GM23338 (cell line): Measurements from ENCODE around the gene ACSF3. TPM values are rescaled to one million over a fixed set of nuclear protein-coding genes. Genes with fewer than 3 reads are reported as not detected.

Source experiments
- ATAC-seq: fragments of 200-7000 bp; cut with Tn5 transposase; 3 replicates; pipeline ENCODE4 v1.9.1; 2020
- DNase-seq: peaks from one replicate; pipeline ENCODE4 v3.0.0-alpha.2; 2015; ENCODE audit warnings: low spot score
- H2AFZ ChIP-seq: fragments of 200-600 bp; sonication (generic); 2 replicates; pipeline ENCODE4 v1.8.0; 2016; ENCODE audit warnings: antibody characterized with exemption, mild to moderate bottlenecking, moderate library complexity
- H3F3A ChIP-seq: fragments of 200-600 bp; sonication (generic); replicated peaks from 2 replicates; pipeline ENCODE4 v1.8.0; 2017; ENCODE audit warnings: antibody characterized with exemption, mixed run types, low read depth
- H3K27ac ChIP-seq: fragments of 200-600 bp; sonication (generic); 2 replicates; pipeline ENCODE4 v1.6.1; 2016; ENCODE audit warnings: low read depth
- H3K27me3 ChIP-seq: fragments of 200-600 bp; sonication (generic); 2 replicates; pipeline ENCODE4 v1.8.0; 2016; ENCODE audit warnings: mild to moderate bottlenecking, mixed run types, moderate library complexity; ENCODE audit not compliant: insufficient read depth
- H3K36me3 ChIP-seq: fragments of 200-600 bp; sonication (generic); 2 replicates; pipeline ENCODE4 v1.8.0; 2016; ENCODE audit warnings: mild to moderate bottlenecking; ENCODE audit not compliant: insufficient read depth
- H3K4me1 ChIP-seq: fragments of 200-600 bp; sonication (generic); 2 replicates; pipeline ENCODE4 v1.8.0; 2016; ENCODE audit warnings: mild to moderate bottlenecking, moderate library complexity; ENCODE audit not compliant: insufficient read depth
- H3K4me2 ChIP-seq: fragments of 200-600 bp; sonication (generic); 2 replicates; pipeline ENCODE4 v1.7.1; 2017; ENCODE audit warnings: mixed run types
- H3K4me3 ChIP-seq: fragments of 200-600 bp; sonication (generic); 2 replicates; pipeline ENCODE4 v1.6.1; 2016; ENCODE audit warnings: mixed run types
- H3K79me2 ChIP-seq: fragments of 200-600 bp; sonication (generic); replicated peaks from 2 replicates; pipeline ENCODE4 v1.8.0; 2017; ENCODE audit warnings: mild to moderate bottlenecking; ENCODE audit not compliant: insufficient read depth
- H3K9me2 ChIP-seq: fragments of 200-600 bp; sonication (generic); 2 replicates; pipeline ENCODE4 v1.8.0; 2017; ENCODE audit not compliant: insufficient read depth
- H4K20me1 ChIP-seq: fragments of 200-600 bp; sonication (generic); replicated peaks from 2 replicates; pipeline ENCODE4 v1.8.0; 2017; ENCODE audit warnings: mild to moderate bottlenecking; ENCODE audit not compliant: insufficient read depth
- H3K27ac Mint-ChIP-seq: 2 replicates; pipeline ENCODE4 v1.8.0; 2020; ENCODE audit warnings: inconsistent platforms, mild to moderate bottlenecking, moderate library complexity, mixed read lengths
- H3K27me3 Mint-ChIP-seq: 3 replicates; pipeline ENCODE4 v1.8.0; 2022; ENCODE audit warnings: low read depth, mild to moderate bottlenecking, moderate library complexity, mixed read lengths, inconsistent platforms; ENCODE audit not compliant: insufficient read depth, poor library complexity
- H3K36me3 Mint-ChIP-seq: 3 replicates; pipeline ENCODE4 v1.8.0; 2021; ENCODE audit warnings: low read depth, mild to moderate bottlenecking, inconsistent platforms, moderate library complexity, mixed read lengths
- H3K4me1 Mint-ChIP-seq: 3 replicates; pipeline ENCODE4 v1.8.0; 2020; ENCODE audit warnings: mild to moderate bottlenecking, inconsistent platforms, mixed read lengths
- H3K4me3 Mint-ChIP-seq: 3 replicates; pipeline ENCODE4 v1.8.0; 2021; ENCODE audit warnings: moderate library complexity, mild to moderate bottlenecking, inconsistent platforms, mixed read lengths
- H3K9me3 Mint-ChIP-seq: 3 replicates; pipeline ENCODE4 v1.8.0; 2020; ENCODE audit warnings: moderate library complexity, mild to moderate bottlenecking, inconsistent platforms, mixed read lengths
- CREB1 ChIP-seq: fragments of 250-450 bp; sonication (Bioruptor Pico); IDR thresholded peaks from 2 replicates; pipeline ENCODE4 v1.5.0; 2020; ENCODE audit warnings: low read depth, mild to moderate bottlenecking, moderate library complexity
- CTCF ChIP-seq, 2 experiments: fragments of 200-600 bp in 1 of 2; sonication (generic) in 1 of 2; conservative IDR thresholded peaks; 2 replicates each; pipeline versions ENCODE4 v1.5.1 to v1.6.1; 2016 to 2017; ENCODE audit warnings: antibody characterized with exemption in 2 of 2, low read depth in 2 of 2, mild to moderate bottlenecking in 2 of 2, moderate library complexity in 1 of 2
- ETS1 ChIP-seq: IDR thresholded peaks from 2 replicates; pipeline ENCODE4 v1.6.1; 2016; ENCODE audit warnings: antibody characterized with exemption
- EZH2 ChIP-seq: fragments of 200-600 bp; sonication (generic); IDR thresholded peaks from one replicate; pipeline ENCODE4 v1.8.0; 2017; ENCODE audit warnings: antibody characterized with exemption, mild to moderate bottlenecking, low read depth; ENCODE audit not compliant: unreplicated experiment
- EZH2phosphoT487 ChIP-seq: fragments of 200-600 bp; sonication (generic); IDR thresholded peaks from one replicate; pipeline ENCODE4 v1.8.1; 2018; ENCODE audit warnings: antibody characterized with exemption; ENCODE audit not compliant: unreplicated experiment
- JUNB ChIP-seq: IDR thresholded peaks from one replicate; pipeline ENCODE4 v1.6.1; 2016; ENCODE audit warnings: antibody characterized with exemption; ENCODE audit not compliant: unreplicated experiment
- NANOG ChIP-seq: IDR thresholded peaks from 2 replicates; pipeline ENCODE4 v1.6.1; 2016; ENCODE audit warnings: antibody characterized with exemption, borderline replicate concordance
- POLR2AphosphoS5 ChIP-seq: IDR thresholded peaks from 2 replicates; pipeline ENCODE4 v1.6.1; 2016; ENCODE audit warnings: antibody characterized with exemption, low read depth
- REST ChIP-seq: IDR thresholded peaks from one replicate; pipeline ENCODE4 v1.6.1; 2018; ENCODE audit warnings: antibody characterized with exemption; ENCODE audit not compliant: unreplicated experiment
- STAT1 ChIP-seq: IDR thresholded peaks from one replicate; pipeline ENCODE4 v1.6.1; 2016; ENCODE audit warnings: antibody characterized with exemption; ENCODE audit not compliant: unreplicated experiment
- ZNF114 ChIP-seq: fragments of 250-450 bp; sonication (Bioruptor Pico); IDR thresholded peaks from 2 replicates; pipeline ENCODE4 v1.5.0; 2020; ENCODE audit warnings: mild to moderate bottlenecking, moderate library complexity
- ZNF331 ChIP-seq: fragments of 250-450 bp; sonication (Bioruptor Pico); IDR thresholded peaks from 2 replicates; pipeline ENCODE4 v1.5.0; 2020; ENCODE audit warnings: low read depth, mild to moderate bottlenecking, moderate library complexity
- ZNF462 ChIP-seq: fragments of 250-450 bp; sonication (Bioruptor Pico); IDR thresholded peaks from 2 replicates; pipeline ENCODE4 v1.5.0; 2020; ENCODE audit warnings: mild to moderate bottlenecking, moderate library complexity
- polyA plus RNA-seq: library from polyadenylated mRNA; unstranded; fragments of >200 nt; fragmentation: Nextera tagmentation; extraction: Ambion mirVana; gene quantifications from 2 replicates; pipeline ENCODE4 v1.2.1, GENCODE V29; 2016
- total RNA-seq: library from RNA; depleted of rRNA; stranded (reverse); fragments of >200 nt; shearing (Covaris generic); gene quantifications from 2 replicates; pipeline ENCODE4 v1.2.3, GENCODE V29; 2014

ACSF3 gene
- total and polyA plus RNA-seq, 2 experiments from 2014 or later: 12.8 to 23.1 TPM

- Mint-ChIP-seq H3K27me3 (peaks cover 12% of the 10 kb centered on the region), H3K36me3 (no peaks in the 10 kb centered on the region), H3K4me1 (no peaks in the 10 kb centered on the region), H3K27ac (no peak overlapping the region), H3K4me3 (no peak overlapping the region), H3K9me3 (peaks cover 8% of the 10 kb centered on the region; the same call in 2 of the 3 replicates)
- no peak for ATAC-seq
- DNase-seq: no peak
- no peaks in the 10 kb centered on the region for H3F3A ChIP-seq
- no peak overlapping the region for H3K4me2 ChIP-seq
- no peaks in the 10 kb centered on the region for H4K20me1 ChIP-seq
- H3K9me2 ChIP-seq: no peaks in the 10 kb centered on the region
- no peaks in the 10 kb centered on the region for H3K27me3 ChIP-seq
- H3K27ac ChIP-seq: no peak overlapping the region
- no peaks in the 10 kb centered on the region for H3K79me2 ChIP-seq
- no peaks in the 10 kb centered on the region for H3K36me3 ChIP-seq
- H2AFZ ChIP-seq: no peak overlapping the region
- no peak overlapping the region for H3K4me3 ChIP-seq
- TF ChIP-seq ZNF462 (CRISPR knock-in tag): no peak
- no peak for TF ChIP-seq CTCF (conservative IDR thresholded peaks at IDR 0.05; ENCODE audit: low read depth in 2 of 2)
- TF ChIP-seq ETS1: no peak
- TF ChIP-seq ZNF331 (CRISPR knock-in tag): no peak
- TF ChIP-seq JUNB: no peak
- no peak for TF ChIP-seq NANOG
- no peak for TF ChIP-seq CREB1 (CRISPR knock-in tag)
- TF ChIP-seq POLR2AphosphoS5: no peak
- TF ChIP-seq ZNF114 (CRISPR knock-in tag): no peak
- no peak for TF ChIP-seq EZH2phosphoT487
- no peak for TF ChIP-seq REST
- TF ChIP-seq EZH2: no peak
- TF ChIP-seq STAT1: no peak
- H3K4me1 ChIP-seq: no peaks in the 10 kb centered on the region
Observed at GRCh38 chr16:89187770-89188392, 94.2 kb downstream of the ACSF3 start.
